Effector CD8-positive, alpha-beta T cell (primary cell): Measurements from ENCODE around the gene SLC12A6.
"Not testable (repeated sequence)": the region's sequence is repeated elsewhere in the genome, so short reads cannot be mapped to it uniquely, and the experiment has no call there.

Source experiments
- DNase-seq: peaks from one replicate; lab custom pipeline; 2025; lab: John Stamatoyannopoulos, UW

SLC12A6 gene

GRCh38 chr15:34193272-34193671 lies 144.3 kb downstream of the SLC12A6 start:
- DNase-seq = not testable (repeated sequence)

- DNase-seq = no peak
These were observed 148.9 kb downstream of the SLC12A6 start for GRCh38 chr15:34188711-34189110.

- no peak for DNase-seq
These were observed 151.9 kb downstream of the SLC12A6 start for GRCh38 chr15:34185666-34186065.

GRCh38 chr15:34182942-34183341 lies 154.6 kb downstream of the SLC12A6 start:
- DNase-seq = no peak
